Epidermal melanocyte (primary cell): ENCODE measurements around the gene AIDA.

Source experiments
- DNase-seq: peaks from one replicate; pipeline ENCODE4 v3.0.0; 2011; ENCODE audit warnings: low spot score; ENCODE audit not compliant: insufficient read length

The AIDA gene

DNA sequence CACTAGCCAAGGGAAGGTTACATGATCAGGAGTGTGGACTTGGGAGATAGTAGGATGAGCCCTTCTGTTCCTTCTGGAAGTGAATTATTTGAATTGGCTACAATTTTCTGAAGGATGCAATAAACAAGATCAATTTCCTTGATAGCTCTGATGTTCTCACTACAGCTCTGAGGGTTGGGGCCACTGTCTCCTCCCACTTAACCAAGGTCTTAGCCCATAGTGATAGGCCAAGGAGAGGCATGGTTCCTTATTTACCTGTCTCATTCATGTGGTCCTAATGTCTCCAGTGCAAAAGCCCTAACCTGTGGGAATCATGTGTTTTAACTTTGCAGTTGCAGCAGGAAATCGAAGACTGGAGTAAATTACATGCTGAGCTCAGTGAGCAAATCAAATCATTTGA lies 59.6 kb downstream of the AIDA start:
- no peak for DNase-seq

- DNase-seq = no peak
Measured at GRCh38 chr1:222644636-222644980, 67.7 kb downstream of the AIDA start.

DNA sequence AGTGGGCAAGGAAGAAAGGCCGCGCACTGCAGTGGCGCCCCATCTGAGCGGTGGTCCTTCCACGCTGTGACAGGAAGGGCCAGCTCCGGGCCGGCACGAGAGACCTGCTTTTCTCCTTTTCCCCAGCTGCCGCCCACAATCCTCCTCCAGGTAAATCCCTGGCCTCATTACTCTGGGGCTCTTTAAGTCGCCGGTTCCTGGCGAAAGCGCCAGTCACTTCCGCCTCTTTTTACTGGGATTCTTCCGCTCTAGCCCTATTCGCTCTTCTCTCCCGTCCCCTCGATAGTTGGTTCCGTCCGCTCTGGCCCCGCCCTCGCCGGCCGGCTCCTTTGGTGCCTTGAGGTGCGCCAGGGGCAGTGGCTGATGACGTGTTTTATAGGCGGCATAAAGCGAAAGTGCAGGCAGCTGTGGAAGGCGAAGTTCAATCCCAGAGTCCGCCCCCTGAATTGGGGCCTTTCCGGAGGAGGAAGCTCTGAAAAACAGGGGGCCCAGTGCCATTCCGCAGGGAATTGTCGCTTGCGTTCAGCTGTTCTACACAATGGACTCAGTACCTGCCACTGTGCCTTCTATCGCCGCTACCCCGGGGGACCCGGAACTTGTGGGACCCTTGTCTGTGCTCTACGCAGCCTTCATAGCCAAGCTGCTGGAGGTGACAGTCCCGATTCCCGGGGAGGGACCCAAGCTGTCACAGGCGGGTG lies 68.2 kb downstream of the AIDA start:
- peak; percentile 71 for DNase-seq

DNA sequence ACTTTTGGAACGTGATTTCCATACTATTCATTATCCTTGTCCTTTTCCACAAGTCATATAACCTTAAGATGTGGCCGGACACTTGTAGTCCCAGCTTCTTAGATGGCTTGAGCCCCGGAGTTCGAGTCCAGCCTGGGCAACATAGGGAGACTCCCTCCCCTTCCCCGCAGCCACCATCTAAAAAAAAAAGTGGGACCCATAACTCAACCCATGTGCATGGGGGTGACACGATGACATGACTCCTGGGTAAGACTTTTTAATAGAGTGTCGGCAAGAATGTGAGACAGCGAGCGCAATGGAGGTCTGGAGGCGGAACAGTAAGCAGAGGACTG lies 68.7 kb downstream of the AIDA start:
- no peak for DNase-seq

GRCh38 chr1:222642468-222642867 lies 69.8 kb downstream of the AIDA start:
- DNase-seq = no peak

GRCh38 chr1:222641269-222641948 lies 70.9 kb downstream of the AIDA start:
- DNase-seq = no peak

DNA sequence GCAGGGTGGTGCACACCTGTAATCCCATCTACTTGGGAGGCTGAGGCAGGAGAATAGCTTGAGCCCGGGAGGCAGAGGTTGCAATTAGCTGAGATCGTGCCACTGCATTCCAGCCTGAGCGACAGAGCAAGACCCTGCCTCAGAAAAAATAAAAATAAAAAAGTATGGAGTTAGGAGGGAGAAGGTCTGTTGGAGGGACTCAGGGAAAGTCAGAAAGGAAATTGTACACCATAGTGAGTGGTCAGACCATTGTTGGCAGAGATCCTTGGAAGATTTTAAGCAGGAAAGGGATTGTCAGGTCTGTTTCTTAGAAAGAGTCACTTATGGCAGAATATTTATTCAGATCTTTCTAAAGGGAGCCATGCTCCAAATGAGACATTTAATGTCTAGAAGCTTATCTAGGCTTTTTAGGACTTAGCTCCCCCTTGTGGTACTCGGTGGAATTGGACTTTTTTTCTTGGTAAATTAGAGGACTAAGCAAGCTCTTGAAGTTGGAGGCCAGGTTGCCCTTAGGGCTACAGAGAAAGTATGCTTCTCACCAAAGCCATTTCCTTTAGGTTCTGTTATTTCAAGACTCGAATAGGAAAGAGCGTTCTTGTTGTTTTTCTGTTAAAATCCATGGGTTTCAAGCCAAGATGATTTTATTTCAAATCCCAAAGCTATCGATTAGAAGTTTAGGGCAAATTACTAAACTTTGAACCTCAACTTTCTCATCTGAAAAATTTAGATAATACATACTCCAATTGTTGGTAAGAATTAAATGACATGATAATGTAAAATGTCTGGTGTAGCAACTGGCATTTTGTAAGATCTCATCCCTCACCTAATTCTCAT lies 77.9 kb downstream of the AIDA start:
- peak; percentile 43 for DNase-seq

- no peak for DNase-seq
Measured at GRCh38 chr1:222632749-222633148, 79.5 kb downstream of the AIDA start.

GRCh38 chr1:222631611-222632208 lies 80.6 kb downstream of the AIDA start:
- no peak for DNase-seq

DNA sequence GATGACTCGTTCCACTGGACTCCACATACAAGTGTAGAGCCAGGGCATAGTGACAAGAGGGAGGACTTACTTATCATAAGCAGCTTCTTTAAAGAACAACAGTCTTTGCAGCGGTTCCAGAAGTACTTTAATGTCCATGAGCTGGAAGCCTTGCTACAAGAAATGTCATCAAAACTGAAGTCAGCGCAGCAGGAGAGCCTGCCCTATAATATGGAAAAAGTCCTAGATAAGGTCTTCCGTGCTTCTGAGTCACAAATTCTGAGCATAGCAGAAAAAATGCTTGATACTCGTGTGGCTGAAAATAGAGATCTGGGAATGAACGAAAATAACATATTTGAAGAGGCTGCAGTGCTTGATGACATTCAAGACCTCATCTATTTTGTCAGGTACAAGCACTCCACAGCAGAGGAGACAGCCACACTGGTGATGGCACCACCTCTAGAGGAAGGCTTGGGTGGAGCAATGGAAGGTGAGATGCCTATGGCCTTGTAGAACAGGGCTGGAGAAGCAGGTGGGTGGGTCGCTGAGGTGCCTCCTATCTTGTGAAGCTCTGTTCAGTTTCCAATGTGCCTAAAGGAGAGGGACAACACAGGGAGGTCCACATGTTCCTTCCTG lies 82.3 kb downstream of the AIDA start:
- DNase-seq = no peak

DNA sequence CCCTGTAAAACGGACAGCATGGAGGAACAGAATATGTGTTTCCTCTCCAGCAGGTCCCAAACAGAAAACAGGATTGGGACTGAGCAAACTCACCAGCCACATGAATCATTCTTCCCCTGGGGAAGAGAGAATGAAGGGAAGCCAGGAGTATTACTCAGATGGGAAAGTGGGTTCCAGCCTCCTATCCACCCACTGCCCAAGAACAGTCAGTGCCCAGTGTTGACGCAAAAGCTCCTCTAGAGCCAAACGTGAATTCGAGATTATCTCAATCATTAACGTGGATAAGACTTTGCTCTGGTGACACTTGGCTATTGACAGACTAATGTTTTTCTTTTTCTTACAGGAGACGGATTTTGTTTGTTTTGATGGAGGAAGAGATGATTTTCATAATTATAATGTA lies 85.1 kb downstream of the AIDA start:
- no peak for DNase-seq

- DNase-seq = no peak
Measured at GRCh38 chr1:222624214-222624613, 88.1 kb downstream of the AIDA start.

- no peak for DNase-seq
Measured at GRCh38 chr1:222623458-222623857, 88.8 kb downstream of the AIDA start.

DNA sequence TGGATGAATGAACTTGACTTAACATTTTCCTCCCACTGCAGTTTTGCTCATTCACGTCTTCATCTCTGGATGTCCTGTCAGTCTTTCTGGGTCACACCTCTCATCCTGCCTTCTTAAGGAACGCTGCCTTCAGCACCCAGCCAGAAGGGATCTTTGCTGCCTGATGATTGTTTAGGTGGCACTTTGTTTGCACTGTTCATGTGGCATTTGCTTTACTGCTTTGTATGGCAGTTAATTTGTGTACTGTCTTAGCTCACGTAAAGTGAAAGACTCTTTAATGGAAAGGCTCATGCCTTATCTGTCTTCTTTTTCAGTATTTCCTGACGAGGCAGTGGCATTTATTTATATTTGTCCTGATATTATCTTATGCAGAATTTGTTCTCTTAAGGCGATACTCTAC lies 89.5 kb downstream of the AIDA start:
- DNase-seq = no peak

- no peak for DNase-seq
Measured at GRCh38 chr1:222620566-222620965, 91.7 kb downstream of the AIDA start.

DNA sequence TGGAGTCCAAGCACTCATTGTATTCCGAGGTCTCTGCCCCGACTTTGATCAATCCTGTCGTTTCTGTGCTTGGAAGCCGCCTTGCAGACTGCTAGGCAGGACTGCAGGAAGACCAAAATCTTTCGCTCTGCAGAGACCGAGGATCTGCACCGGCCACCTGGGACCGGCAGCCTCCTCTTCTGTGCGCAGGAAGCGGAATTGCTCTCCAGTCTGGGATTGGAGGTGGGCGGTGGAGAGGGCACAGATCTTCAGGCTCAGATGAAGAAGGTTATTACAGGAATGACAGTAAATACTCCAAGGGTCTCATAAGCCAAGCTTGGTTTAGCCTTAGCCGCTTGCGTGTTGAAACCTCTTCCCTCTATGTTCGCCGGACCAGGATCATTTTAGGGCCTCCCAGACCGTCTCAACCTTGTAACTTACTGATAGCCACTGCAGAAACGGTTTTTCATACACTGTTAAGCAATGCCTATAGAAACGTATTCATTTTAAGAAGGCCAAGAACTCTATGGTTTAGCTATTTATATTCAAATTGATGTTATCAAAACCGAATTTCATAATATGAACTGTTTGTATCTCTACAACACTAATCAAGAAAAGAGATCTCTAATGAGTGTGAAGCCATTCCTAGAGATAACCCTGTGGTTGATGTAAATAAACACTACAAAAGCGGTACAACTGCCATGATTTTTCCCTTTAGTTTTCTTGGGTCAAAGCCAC lies 93.3 kb downstream of the AIDA start:
- no peak for DNase-seq
